Measurements from ENCODE around the gene ATG14. TPM values are rescaled to one million over a fixed set of nuclear protein-coding genes. Genes with fewer than 3 reads are reported as not detected.
A peak's percentile ranks its signal among the peaks of the same experiment; 100 is the strongest.

Gene ATG14
- total and polyA plus RNA-seq, 2 donors from 2014 or later, result 5.2 to 13.3 TPM

GRCh38 chr14:55354500-55354899 lies 57.1 kb downstream of the ATG14 start:
- Histone ChIP-seq H3K9me3 (ENCODE audit: control insufficient read depth in 2 of 3, insufficient read depth in 1 of 3, low read length in 3 of 3) (no peaks in the 10 kb centered on the region), H3K27me3 (ENCODE audit: control insufficient read depth, insufficient read depth, low read length) (no peaks in the 10 kb centered on the region), H3K36me3 (ENCODE audit: control insufficient read depth in 2 of 3, insufficient read depth in 3 of 3, low read length in 3 of 3) (peaks cover 2 to 23% (median 22%) of the 10 kb centered on the region in 3 donors), H3K4me3 (ENCODE audit: low read length in 3 of 3) (no peak overlapping the region), H3K27ac (ENCODE audit: low read depth in 2 of 2, low read length in 2 of 2) (no peak overlapping the region), H3K4me1 (ENCODE audit: control insufficient read depth in 2 of 3, insufficient read depth in 2 of 3, low read depth in 1 of 3, low read length in 3 of 3) (peaks cover 2 to 16% (median 6%) of the 10 kb centered on the region in 3 donors), H3K9ac (ENCODE audit: low read length in 3 of 3) (no peak overlapping the region)
- DNase-seq (peak in 4 of 5 donors; percentile 57 to 86 (median 66)), FAIRE-seq (no peak)
- TF ChIP-seq CTCF (IDR thresholded peaks at IDR 0.05; ENCODE audit: borderline replicate concordance, extremely low read depth, insufficient read depth), result peak; percentile 61
- intact Hi-C loops (cut with DNase I), result loop anchor here (10.0 kb wide), 1 partner anchor 80 kb away; the partner anchor contains the start of gene FBXO34

GRCh38 chr14:55353686-55354467 lies 57.8 kb downstream of the ATG14 start:
- no peak overlapping the region for H3K9ac ChIP-seq (ENCODE audit: low read length in 3 of 3)
- FAIRE-seq, result no peak
- intact Hi-C loops (cut with DNase I), result loop anchor here (10.0 kb wide), 1 partner anchor 79 kb away; the partner anchor contains the start of gene FBXO34

DNA sequence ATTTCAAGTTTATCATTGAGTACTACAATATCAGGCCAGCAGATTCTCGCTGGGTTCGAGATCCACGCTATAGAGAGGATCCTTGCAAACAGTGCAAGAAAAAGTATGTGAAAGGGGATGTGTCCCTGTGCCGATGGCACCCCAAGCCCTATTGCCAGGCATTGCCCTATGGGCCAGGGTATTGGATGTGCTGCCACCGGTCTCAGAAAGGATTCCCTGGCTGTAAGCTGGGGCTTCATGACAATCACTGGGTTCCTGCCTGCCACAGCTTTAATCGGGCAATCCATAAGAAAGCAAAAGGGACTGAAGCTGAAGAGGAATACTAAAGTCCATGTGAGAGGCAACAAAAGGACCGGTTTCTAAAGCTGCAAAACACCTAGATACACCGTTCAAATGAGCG lies 59.4 kb downstream of the ATG14 start:
- Histone ChIP-seq H3K9me3 (ENCODE audit: control insufficient read depth in 2 of 3, insufficient read depth in 1 of 3, low read length in 3 of 3) (no peaks in the 10 kb centered on the region), H3K27ac (ENCODE audit: low read depth in 2 of 2, low read length in 2 of 2) (no peak overlapping the region), H3K4me1 (ENCODE audit: control insufficient read depth in 2 of 3, insufficient read depth in 2 of 3, low read depth in 1 of 3, low read length in 3 of 3) (peaks cover 5 to 20% (median 11%) of the 10 kb centered on the region in 3 donors), H3K36me3 (ENCODE audit: control insufficient read depth in 2 of 3, insufficient read depth in 3 of 3, low read length in 3 of 3) (peaks cover 2 to 23% (median 22%) of the 10 kb centered on the region in 3 donors), H3K4me3 (ENCODE audit: low read length in 3 of 3) (no peak overlapping the region), H3K9ac (ENCODE audit: low read length in 3 of 3) (no peak overlapping the region), H3K27me3 (ENCODE audit: control insufficient read depth, insufficient read depth, low read length) (no peaks in the 10 kb centered on the region)
- FAIRE-seq, result no peak
- TF ChIP-seq CTCF (IDR thresholded peaks at IDR 0.05; ENCODE audit: borderline replicate concordance, extremely low read depth, insufficient read depth), result no peak
- DNase-seq, result no peak
- intact Hi-C loops (cut with DNase I), result loop anchor here (10.0 kb wide), 1 partner anchor 77 kb away; the partner anchor contains the start of gene FBXO34

More at GRCh38 chr14:55353686-55354467, 57.8 kb downstream of the ATG14 start:
- no peak for DNase-seq
- no peaks in the 10 kb centered on the region for H3K9me3 ChIP-seq (ENCODE audit: control insufficient read depth in 2 of 3, insufficient read depth in 1 of 3, low read length in 3 of 3)
- H3K4me1 ChIP-seq (ENCODE audit: control insufficient read depth in 2 of 3, insufficient read depth in 2 of 3, low read depth in 1 of 3, low read length in 3 of 3), result peaks cover 5 to 16% (median 9%) of the 10 kb centered on the region in 3 donors
- H3K36me3 ChIP-seq (ENCODE audit: control insufficient read depth in 2 of 3, insufficient read depth in 3 of 3, low read length in 3 of 3), result peaks cover 2 to 23% (median 22%) of the 10 kb centered on the region in 3 donors
- H3K27me3 ChIP-seq (ENCODE audit: control insufficient read depth, insufficient read depth, low read length), result no peaks in the 10 kb centered on the region
- no peak overlapping the region for H3K4me3 ChIP-seq (ENCODE audit: low read length in 3 of 3)
- no peak overlapping the region for H3K27ac ChIP-seq (ENCODE audit: low read depth in 2 of 2, low read length in 2 of 2)
- no peak for TF ChIP-seq CTCF (IDR thresholded peaks at IDR 0.05; ENCODE audit: borderline replicate concordance, extremely low read depth, insufficient read depth)

Data from kidney (tissue), 14 donors.